Right cardiac atrium (tissue), 5 donors: ENCODE results near the gene TRIM7. TPM values are rescaled to one million over a fixed set of nuclear protein-coding genes. Genes with fewer than 3 reads are reported as not detected.

Source experiments
- microRNA-seq, 2 donors: library from miRNA; unstranded; fragments of <30 nt; microRNA quantifications; one replicate each; pipeline ENCODE4 v1.2.0, GENCODE V29; 2020 to 2021
- polyA plus RNA-seq: library from polyadenylated mRNA; stranded (reverse); fragments of 200-250 nt; gene quantifications from one replicate; pipeline ENCODE4 v1.2.3, GENCODE V29; 2013
- total RNA-seq, 4 donors: library from RNA; stranded (reverse); fragmentation: NEBNext Ultra II Directional; extraction: Animal tissue kit (Norgen Biotek cat#: 25700); gene quantifications; one replicate each; pipeline ENCODE4 v1.2.1, GENCODE V29; 2021
- donor health status: healthy with polysubstance abuse.
- donor health status: DM: no; HTN: yes; CAD: no.
- donor health status: DM: no; HTN: no; CAD: no.
- donor health status: DM: no; HTN: yes; CAD: no; lungs with severe emphysema.
- donor health status: DM: yes; HTN: yes; CAD: no.

The TRIM7 gene
- total and polyA plus RNA-seq, 5 donors, result 3.8 to 13.1 (median 4.8) TPM

Small RNAs within 50 kb of the gene (microRNA-seq; reads per million reads assigned to microRNA genes)
- gene MIR4638, result 0 to 1.7 reads per million in 2 donors

Other genes starting within 250 kb of the TRIM7 start
- under 1 TPM in 1 of 4 donors, not detected in 3; 0.11 TPM for gene BTNL3, start 216.3 kb downstream of the TRIM7 start, total RNA-seq
- 0.11 TPM for gene BTNL3, start 216.3 kb downstream of the TRIM7 start, polyA plus RNA-seq
- gene BTNL9, start 164.9 kb downstream of the TRIM7 start, total RNA-seq, result 10 to 100 TPM in 3 of 4 donors, 1 to 10 TPM in 1; 8.0 to 44.4 (median 26.8) TPM
- gene BTNL9, start 164.9 kb downstream of the TRIM7 start, polyA plus RNA-seq, result 57.8 TPM
- gene OR2V1, start 74.0 kb downstream of the TRIM7 start, total RNA-seq, result not detected
- gene OR2V1, start 74.0 kb downstream of the TRIM7 start, polyA plus RNA-seq, result not detected
- gene OR2V2, start 57.6 kb downstream of the TRIM7 start, total RNA-seq, result not detected
- gene OR2V2, start 57.6 kb downstream of the TRIM7 start, polyA plus RNA-seq, result not detected
- gene TRIM41, start 18.1 kb upstream of the TRIM7 start, total RNA-seq, result 10 to 100 TPM; 18.6 to 21.2 (median 21.0) TPM
- gene TRIM41, start 18.1 kb upstream of the TRIM7 start, polyA plus RNA-seq, result 17.0 TPM
- gene RACK1, start 38.7 kb upstream of the TRIM7 start, total RNA-seq, result 100 to 1,000 TPM; 698 to 874 (median 743) TPM
- gene RACK1, start 38.7 kb upstream of the TRIM7 start, polyA plus RNA-seq, result 1,031 TPM
- 10 to 100 TPM in 2 of 4 donors, 1 to 10 TPM in 2; 8.2 to 11.6 (median 10.6) TPM for gene TRIM52, start 55.9 kb upstream of the TRIM7 start, total RNA-seq
- gene TRIM52, start 55.9 kb upstream of the TRIM7 start, polyA plus RNA-seq, result 9.3 TPM
- gene OR4F3, start 162.1 kb upstream of the TRIM7 start, total RNA-seq, result not detected
- gene OR4F3, start 162.1 kb upstream of the TRIM7 start, polyA plus RNA-seq, result not detected